Endometrial microvascular endothelial cells (primary cell): ENCODE results near the gene CLPTM1L. TPM values are rescaled to one million over a fixed set of nuclear protein-coding genes. Genes with fewer than 3 reads are reported as not detected.
"Not testable (repeated sequence)": the region's sequence is repeated elsewhere in the genome, so short reads cannot be mapped to it uniquely, and the experiment has no call there.

Experiments used
- in situ Hi-C: cut with HindIII; loops from 2 replicates; pipeline ENCODE4 v1.10.0; 2017; ENCODE audit warnings: low sequenced_read_pairs, low pct_unique_long_range_greater_than_20kb; ENCODE audit errors: inconsistent ontology term
- total RNA-seq: library from RNA; depleted of rRNA; stranded (reverse); fragments of >200 nt; gene quantifications from one replicate; pipeline ENCODE4 v1.2.3, GENCODE V29; 2015; ENCODE audit errors: inconsistent ontology term

Gene CLPTM1L
- total RNA-seq, 1 donor from 2014 or later: 173 TPM

DNA sequence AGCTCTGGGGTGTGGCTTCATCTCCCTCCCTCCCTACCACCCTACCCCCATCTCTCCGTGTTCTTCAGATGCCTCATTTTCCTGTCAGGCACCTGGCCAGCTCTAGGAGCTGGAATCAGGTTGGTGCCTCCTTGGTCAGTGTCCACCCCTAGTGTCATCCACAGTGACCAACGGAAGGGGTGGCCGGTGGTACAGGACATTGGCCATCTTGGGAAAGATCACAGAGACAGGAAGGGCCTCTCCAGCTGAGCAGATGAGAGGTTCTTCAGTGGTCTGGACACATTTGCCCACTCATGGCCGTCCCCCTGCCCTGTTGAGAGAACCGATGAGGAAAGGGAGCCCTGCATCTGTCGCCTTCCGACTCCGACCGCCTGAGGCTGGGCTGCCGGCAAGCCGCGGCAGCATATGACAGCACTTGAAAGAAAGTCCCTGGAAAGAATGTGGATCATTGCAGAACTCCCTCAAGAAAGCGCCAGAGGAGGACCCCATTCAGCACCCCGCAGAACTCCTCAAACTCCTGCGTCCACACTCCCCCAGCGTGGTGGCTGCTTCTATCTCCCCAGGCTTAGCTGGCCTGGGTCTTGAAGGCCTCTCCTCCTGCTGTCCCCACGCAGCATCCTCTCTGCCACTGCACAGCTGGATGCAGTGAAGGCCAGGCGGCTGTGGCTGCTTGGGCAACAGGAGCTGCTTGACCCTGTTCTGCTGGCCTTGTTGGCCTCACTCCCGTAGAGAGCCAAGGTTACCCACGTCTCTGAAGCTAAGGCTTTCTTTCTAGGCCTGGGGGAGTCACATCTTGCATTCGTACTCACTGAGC, 1.9 kb upstream of the CLPTM1L start:
- in situ Hi-C loops: no loop called here

GRCh38 chr5:1345876-1346626, 1.2 kb upstream of the CLPTM1L start:
- in situ Hi-C loops: no loop called here

- in situ Hi-C loops: no loop called here
Observed at GRCh38 chr5:1343931-1344901, 683 bp downstream of the CLPTM1L start.

- in situ Hi-C loops: no loop called here
Observed at GRCh38 chr5:1343315-1343751, 1.6 kb downstream of the CLPTM1L start.

GRCh38 chr5:1342711-1343110, 2.2 kb downstream of the CLPTM1L start:
- in situ Hi-C loops: not testable (repeated sequence)

DNA sequence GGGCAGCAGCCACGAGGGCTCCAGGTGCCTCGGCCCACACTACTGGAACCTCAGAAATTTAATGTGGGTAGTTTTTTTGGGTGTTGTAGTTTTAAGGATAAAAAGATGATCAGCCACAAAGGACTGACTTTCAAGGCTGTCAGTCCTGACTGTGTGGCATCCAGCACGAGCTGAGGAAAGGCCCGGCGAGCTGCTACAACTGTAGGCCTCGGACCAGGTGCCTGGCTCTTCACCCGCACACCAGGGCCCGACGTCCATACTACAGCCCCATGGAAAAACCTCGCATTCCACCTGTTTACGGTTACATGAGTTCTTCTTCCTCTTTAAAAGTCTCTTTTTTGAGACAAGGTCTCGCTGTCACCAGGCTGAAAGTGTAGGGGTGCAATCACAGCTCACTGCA, 2.6 kb downstream of the CLPTM1L start:
- in situ Hi-C loops: no loop called here

DNA sequence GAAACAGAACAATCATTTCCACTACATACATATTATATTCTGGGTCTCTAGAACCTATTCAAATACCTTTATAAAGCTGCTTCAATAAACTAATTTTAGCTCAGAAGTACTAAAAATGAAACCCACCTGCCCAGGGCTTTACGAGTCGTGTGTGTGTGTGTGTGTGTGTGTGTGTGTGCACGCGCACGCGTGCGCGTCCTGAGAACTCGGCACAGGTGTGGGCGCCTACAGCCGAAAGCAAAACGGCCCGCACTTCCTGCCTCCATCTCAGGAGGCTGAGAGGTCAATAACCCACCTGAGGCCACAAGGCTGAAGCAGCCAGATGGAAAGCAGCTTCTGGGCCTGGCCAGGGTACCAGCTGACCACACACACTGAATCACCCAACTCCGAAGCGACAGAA, 3.0 kb downstream of the CLPTM1L start:
- in situ Hi-C loops: no loop called here

DNA sequence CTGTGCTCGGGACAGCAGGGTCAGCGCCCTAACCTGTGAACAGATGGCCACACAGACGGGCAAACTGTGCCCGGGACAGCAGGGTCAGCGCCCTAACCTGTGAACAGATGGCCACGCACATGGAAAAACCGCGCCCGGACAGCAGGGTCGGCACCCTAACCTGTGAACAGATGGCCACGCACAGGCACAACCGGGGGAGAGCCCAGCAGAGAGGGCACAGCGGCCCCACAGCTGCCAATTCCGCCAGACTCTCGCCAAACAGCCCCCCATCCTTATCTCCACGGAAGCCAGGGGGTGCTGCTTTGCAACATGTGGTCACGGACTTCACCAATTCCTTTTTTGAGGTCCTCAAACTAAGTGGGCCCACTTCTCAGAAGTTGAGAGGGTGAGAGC, 5.1 kb downstream of the CLPTM1L start:
- in situ Hi-C loops: not testable (repeated sequence)

DNA sequence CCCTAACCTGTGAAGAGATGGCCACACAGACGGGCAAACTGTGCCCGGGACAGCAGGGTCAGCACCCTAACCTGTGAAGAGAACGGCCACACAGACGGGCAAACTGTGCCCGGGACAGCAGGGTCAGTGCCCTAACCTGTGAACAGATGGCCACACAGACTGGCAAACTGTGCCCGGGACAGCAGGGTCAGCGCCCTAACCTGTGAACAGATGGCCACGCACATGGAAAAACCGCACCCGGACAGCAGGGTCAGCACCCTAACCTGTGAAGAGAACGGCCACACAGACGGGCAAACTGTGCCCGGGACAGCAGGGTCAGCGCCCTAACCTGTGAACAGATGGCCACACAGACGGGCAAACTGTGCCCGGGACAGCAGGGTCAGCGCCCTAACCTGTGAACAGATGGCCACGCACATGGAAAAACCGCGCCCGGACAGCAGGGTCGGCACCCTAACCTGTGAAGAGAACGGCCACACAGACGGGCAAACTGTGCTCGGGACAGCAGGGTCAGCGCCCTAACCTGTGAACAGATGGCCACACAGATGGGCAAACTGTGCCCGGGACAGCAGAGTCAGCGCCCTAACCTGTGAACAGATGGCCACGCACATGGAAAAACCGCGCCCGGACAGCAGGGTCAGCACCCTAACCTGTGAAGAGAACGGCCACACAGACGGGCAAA, 5.6 kb downstream of the CLPTM1L start:
- in situ Hi-C loops: not testable (repeated sequence)

GRCh38 chr5:1338506-1339070, 6.3 kb downstream of the CLPTM1L start:
- in situ Hi-C loops: no loop called here

- in situ Hi-C loops: no loop called here
Observed at GRCh38 chr5:1338196-1338490, 6.8 kb downstream of the CLPTM1L start.

GRCh38 chr5:1337489-1338195, 7.3 kb downstream of the CLPTM1L start:
- in situ Hi-C loops: no loop called here

GRCh38 chr5:1336749-1337488, 8.0 kb downstream of the CLPTM1L start:
- in situ Hi-C loops: no loop called here

GRCh38 chr5:1336106-1336561, 8.8 kb downstream of the CLPTM1L start:
- in situ Hi-C loops: no loop called here

- in situ Hi-C loops: no loop called here
Observed at GRCh38 chr5:1335540-1336095, 9.3 kb downstream of the CLPTM1L start.

DNA sequence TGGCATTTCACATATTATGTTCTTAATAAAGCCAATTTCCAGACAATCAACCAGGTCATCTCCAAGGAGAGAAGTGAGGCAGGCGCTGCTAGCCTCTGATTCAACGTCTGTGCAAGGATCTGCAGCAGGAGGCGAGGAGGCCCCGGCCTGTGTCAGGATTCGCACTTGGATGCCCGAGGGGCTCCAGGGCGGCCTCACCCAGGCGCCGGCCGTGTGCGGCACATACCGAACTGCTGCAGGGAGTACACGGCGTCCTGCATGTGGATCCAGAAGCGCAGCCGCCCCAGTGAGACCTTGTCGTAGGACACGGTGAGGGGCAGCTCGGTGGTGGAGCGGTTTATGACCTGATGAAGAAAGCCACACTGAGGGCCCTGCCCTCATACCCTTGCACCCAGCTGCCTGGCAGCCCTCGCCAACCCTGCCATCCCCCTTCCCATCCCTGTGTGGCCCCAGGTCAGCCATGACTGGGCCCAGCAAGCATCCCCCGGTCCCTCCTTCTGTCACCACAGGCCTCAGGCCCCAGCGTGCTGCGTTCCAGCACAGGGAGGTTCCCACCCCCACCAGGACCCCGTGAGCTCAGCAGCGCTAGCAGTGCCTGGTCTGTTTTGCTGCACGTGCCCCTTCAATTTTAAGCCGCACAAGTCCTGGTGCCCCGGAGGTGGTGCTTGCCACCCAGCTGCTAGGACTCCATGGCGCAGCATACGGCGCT, 9.9 kb downstream of the CLPTM1L start:
- in situ Hi-C loops: no loop called here
